SU-DHL-6 (cell line): Measurements from ENCODE around the gene C19orf38.

Source experiments
- H2AFZ ChIP-seq: fragments of 200-600 bp; sonication (generic); 2 replicates; pipeline ENCODE4 v1.6.1; 2014; ENCODE audit warnings: low read depth, mild to moderate bottlenecking, moderate library complexity, mixed read lengths, antibody characterized with exemption, low read length; ENCODE audit not compliant: severe bottlenecking
- H3F3A ChIP-seq: fragments of 200-600 bp; shearing (Covaris generic); 2 replicates; pipeline ENCODE4 v1.6.0; 2016; ENCODE audit warnings: antibody characterized with exemption, mild to moderate bottlenecking; ENCODE audit not compliant: insufficient read depth
- H3K27ac ChIP-seq: fragments of 200-600 bp; sonication (generic); 2 replicates; pipeline ENCODE4 v1.5.1; 2016; ENCODE audit warnings: low read depth, mild to moderate bottlenecking, low read length, moderate library complexity, mixed read lengths
- H3K27me3 ChIP-seq: fragments of 200-600 bp; sonication (generic), shearing (Covaris generic); 2 replicates; pipeline ENCODE4 v1.6.0; 2014; ENCODE audit warnings: mild to moderate bottlenecking, low read length
- H3K36me3 ChIP-seq: fragments of 200-600 bp; sonication (generic); 2 replicates; pipeline ENCODE4 v1.6.1; 2014; ENCODE audit warnings: mild to moderate bottlenecking, low read length, mixed read lengths
- H3K4me2 ChIP-seq: fragments of 300-600, 200-600 bp; shearing (Covaris generic), sonication (generic); 2 replicates; pipeline ENCODE4 v1.6.0; 2014; ENCODE audit warnings: low read length, low read depth, mild to moderate bottlenecking; ENCODE audit not compliant: poor library complexity, severe bottlenecking
- H3K4me3 ChIP-seq: fragments of 200-600 bp; sonication (generic); 2 replicates; pipeline ENCODE4 v1.5.1; 2014; ENCODE audit warnings: antibody characterized with exemption, low read length, mild to moderate bottlenecking, mixed read lengths; ENCODE audit not compliant: insufficient read depth, poor library complexity, severe bottlenecking
- H3K79me2 ChIP-seq: fragments of 200-600 bp; sonication (generic); 2 replicates; pipeline ENCODE4 v1.6.1; 2014; ENCODE audit warnings: mild to moderate bottlenecking, low read length, moderate library complexity; ENCODE audit not compliant: insufficient read depth
- H3K9ac ChIP-seq: fragments of 200-600 bp; sonication (generic); 2 replicates; pipeline ENCODE4 v1.7.0; 2014; ENCODE audit warnings: mild to moderate bottlenecking, low read length
- H3K9me2 ChIP-seq: fragments of 200-600 bp; sonication (generic); replicated peaks from 2 replicates; pipeline ENCODE4 v1.6.1; 2014; ENCODE audit warnings: low read length; ENCODE audit not compliant: insufficient read depth
- H3K9me3 ChIP-seq: fragments of 200-600 bp; sonication (generic); 2 replicates; pipeline ENCODE4 v1.6.1; 2014; ENCODE audit warnings: low read length, mixed read lengths; ENCODE audit not compliant: insufficient read depth
- H4K20me1 ChIP-seq: fragments of 200-600 bp; sonication (generic); 2 replicates; pipeline ENCODE4 v1.6.1; 2014; ENCODE audit warnings: low read depth, mild to moderate bottlenecking, antibody characterized with exemption, low read length, moderate library complexity, mixed read lengths
- EZH2phosphoT487 ChIP-seq: fragments of 200-600 bp; sonication (generic), shearing (Covaris generic); conservative IDR thresholded peaks from 2 replicates; pipeline ENCODE4 v1.6.1; 2018; ENCODE audit warnings: mild to moderate bottlenecking, antibody characterized with exemption, low read length, moderate library complexity, mixed read lengths
- TF ChIP-seq, protein P1 (sequence below): fragments of 200-600 bp; sonication (generic); IDR thresholded peaks from one replicate; pipeline ENCODE4 v1.5.1; 2017; ENCODE audit warnings: antibody characterized with exemption, mild to moderate bottlenecking, low read length, moderate library complexity; ENCODE audit not compliant: insufficient read depth, poor library complexity, severe bottlenecking

C19orf38 gene

GRCh38 chr19:10907925-10908324 lies 59.7 kb downstream of the C19orf38 start:
- no peaks in the 10 kb centered on the region for H3K36me3 ChIP-seq
- TF ChIP-seq, protein P1, sequence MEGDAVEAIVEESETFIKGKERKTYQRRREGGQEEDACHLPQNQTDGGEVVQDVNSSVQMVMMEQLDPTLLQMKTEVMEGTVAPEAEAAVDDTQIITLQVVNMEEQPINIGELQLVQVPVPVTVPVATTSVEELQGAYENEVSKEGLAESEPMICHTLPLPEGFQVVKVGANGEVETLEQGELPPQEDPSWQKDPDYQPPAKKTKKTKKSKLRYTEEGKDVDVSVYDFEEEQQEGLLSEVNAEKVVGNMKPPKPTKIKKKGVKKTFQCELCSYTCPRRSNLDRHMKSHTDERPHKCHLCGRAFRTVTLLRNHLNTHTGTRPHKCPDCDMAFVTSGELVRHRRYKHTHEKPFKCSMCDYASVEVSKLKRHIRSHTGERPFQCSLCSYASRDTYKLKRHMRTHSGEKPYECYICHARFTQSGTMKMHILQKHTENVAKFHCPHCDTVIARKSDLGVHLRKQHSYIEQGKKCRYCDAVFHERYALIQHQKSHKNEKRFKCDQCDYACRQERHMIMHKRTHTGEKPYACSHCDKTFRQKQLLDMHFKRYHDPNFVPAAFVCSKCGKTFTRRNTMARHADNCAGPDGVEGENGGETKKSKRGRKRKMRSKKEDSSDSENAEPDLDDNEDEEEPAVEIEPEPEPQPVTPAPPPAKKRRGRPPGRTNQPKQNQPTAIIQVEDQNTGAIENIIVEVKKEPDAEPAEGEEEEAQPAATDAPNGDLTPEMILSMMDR, result no peak
- no peak for TF ChIP-seq EZH2phosphoT487
- no peaks in the 10 kb centered on the region for H3F3A ChIP-seq
- no peak overlapping the region for H3K4me3 ChIP-seq
- no peak overlapping the region for H3K27ac ChIP-seq
- peaks cover 6% of the 10 kb centered on the region; the same call in 1 of the 2 replicates for H3K79me2 ChIP-seq
- no peaks in the 10 kb centered on the region for H3K9me3 ChIP-seq
- no peak overlapping the region for H2AFZ ChIP-seq
- no peaks in the 10 kb centered on the region for H4K20me1 ChIP-seq
- H3K4me2 ChIP-seq, result no peak overlapping the region
- H3K9me2 ChIP-seq, result no peaks in the 10 kb centered on the region
- H3K27me3 ChIP-seq, result no peaks in the 10 kb centered on the region
- no peak overlapping the region for H3K9ac ChIP-seq

- Histone ChIP-seq H3K27ac (no peak overlapping the region), H3K27me3 (no peaks in the 10 kb centered on the region), H3K9me2 (no peaks in the 10 kb centered on the region), H3K79me2 (peaks cover under 1% of the 10 kb centered on the region; the same call in 1 of the 2 replicates), H3K36me3 (no peaks in the 10 kb centered on the region), H3F3A (no peaks in the 10 kb centered on the region), H3K4me2 (no peak overlapping the region), H3K4me3 (no peak overlapping the region), H4K20me1 (no peaks in the 10 kb centered on the region), H3K9me3 (no peaks in the 10 kb centered on the region), H3K9ac (no peak overlapping the region), H2AFZ (no peak overlapping the region)
- TF ChIP-seq EZH2phosphoT487, result no peak
- TF ChIP-seq, protein P1, result no peak
Observed at GRCh38 chr19:10908380-10908960, 60.3 kb downstream of the C19orf38 start.

DNA sequence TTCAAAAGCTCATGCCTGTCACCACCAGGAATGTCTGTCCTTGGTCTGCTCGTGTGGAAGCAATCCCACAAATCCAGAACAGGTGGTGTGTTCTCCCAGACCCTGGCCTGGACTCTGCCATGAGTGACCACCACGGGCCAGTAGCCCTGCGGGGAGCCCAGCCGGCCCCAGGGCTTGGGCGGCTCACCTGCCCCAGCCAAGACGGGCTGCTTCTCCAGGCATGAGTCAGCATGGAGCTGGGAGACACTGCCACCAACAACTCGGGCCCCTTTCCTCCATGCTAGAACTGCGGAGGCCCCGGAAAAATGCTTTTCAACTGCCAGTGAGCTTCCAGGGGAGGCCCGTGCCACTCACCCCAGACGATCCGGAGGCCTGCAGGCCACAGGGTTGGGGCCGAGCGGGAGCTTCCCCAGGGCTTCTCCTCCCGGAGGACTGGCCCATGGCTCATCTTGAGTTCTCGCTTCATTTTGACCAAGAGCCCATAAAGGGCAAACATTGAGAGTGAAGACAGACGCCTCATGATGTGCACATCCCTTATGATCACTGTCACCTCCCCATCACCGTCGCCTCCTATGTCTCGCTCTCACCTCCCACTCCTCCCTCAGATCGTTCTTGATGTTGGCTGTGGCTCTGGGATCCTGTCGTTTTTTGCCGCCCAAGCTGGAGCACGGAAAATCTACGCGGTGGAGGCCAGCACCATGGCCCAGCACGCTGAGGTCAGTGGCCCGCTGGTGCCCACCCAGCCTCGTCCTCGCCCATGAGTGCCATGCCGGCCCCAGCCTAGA lies 63.6 kb downstream of the C19orf38 start:
- H3K9me2 ChIP-seq, result no peaks in the 10 kb centered on the region
- H3K9me3 ChIP-seq, result no peaks in the 10 kb centered on the region
- no peak for TF ChIP-seq EZH2phosphoT487
- TF ChIP-seq, protein P1, result no peak
- no peaks in the 10 kb centered on the region for H3F3A ChIP-seq
- no peak overlapping the region for H3K4me3 ChIP-seq
- no peak overlapping the region for H2AFZ ChIP-seq
- H3K27me3 ChIP-seq, result no peaks in the 10 kb centered on the region
- H3K79me2 ChIP-seq, result no peaks in the 10 kb centered on the region
- no peak overlapping the region for H3K27ac ChIP-seq
- no peak overlapping the region for H3K4me2 ChIP-seq
- H3K9ac ChIP-seq, result no peak overlapping the region
- no peaks in the 10 kb centered on the region for H4K20me1 ChIP-seq
- no peaks in the 10 kb centered on the region for H3K36me3 ChIP-seq
